PC-9 (cell line): ENCODE data around the gene SDC1.

ENCODE experiments used
- CTCF ChIP-seq: fragments of 200-600 bp; sonication (generic); conservative IDR thresholded peaks from 2 replicates; pipeline ENCODE4 v1.6.1; 2017; ENCODE audit warnings: mixed run types, antibody characterized with exemption, mild to moderate bottlenecking, moderate library complexity
- EZH2 ChIP-seq: fragments of 200-600 bp; sonication (generic); IDR thresholded peaks from 2 replicates; pipeline ENCODE4 v1.8.0; 2017; ENCODE audit warnings: antibody characterized with exemption, low read depth

DNA sequence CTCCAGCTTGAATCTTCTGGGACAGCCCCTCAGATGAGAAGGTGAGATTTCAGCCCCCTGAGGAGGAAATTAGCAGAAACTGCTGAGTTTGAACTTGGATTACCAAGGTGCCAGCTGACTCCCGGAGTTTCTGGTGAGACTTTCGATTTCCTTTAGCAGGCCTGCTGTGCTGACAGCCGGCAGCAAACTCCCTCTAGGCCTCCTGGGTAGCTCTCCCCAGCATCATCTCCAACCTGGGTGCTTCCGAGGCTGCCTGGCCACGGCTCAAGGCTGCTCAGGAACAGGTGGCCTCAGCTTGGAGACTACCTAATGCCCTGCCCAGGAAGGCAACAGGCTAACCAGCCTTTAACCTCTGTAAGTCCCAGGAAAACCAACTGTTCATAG is 16.5 kb downstream of the SDC1 start:
- TF ChIP-seq CTCF (no peak), EZH2 (no peak)
